Pancreas (tissue), 10 donors: Measurements from ENCODE around the gene HLA-A. TPM values are rescaled to one million over a fixed set of nuclear protein-coding genes. Genes with fewer than 3 reads are reported as not detected.
"Not testable (repeated sequence)": the region's sequence is repeated elsewhere in the genome, so short reads cannot be mapped to it uniquely, and the experiment has no call there.

ENCODE experiments used
- ATAC-seq, 4 donors: fragments of 200-7000 bp; cut with Tn5 transposase; one replicate each; pipeline versions ENCODE4 v1.8.0 to v1.9.1; 2020; ENCODE audit warnings: mild to moderate bottlenecking in 4 of 4, moderate library complexity in 4 of 4
- DNase-seq, 6 donors: peaks; one replicate each; pipeline ENCODE4 v3.0.0-alpha.2; 2020
- FAIRE-seq: peaks from 2 replicates; lab custom pipeline; 2012; peaks lifted over from hg19 to GRCh38; lab: Jason Lieb, UNC
- H3K27ac ChIP-seq, 4 donors: fragments of 200-600 bp; sonication (generic); 1 replicate in 3 of 4; 2 replicates in 1 of 4; pipeline versions ENCODE4 v1.5.0 to v1.8.0; 2020
- H3K27me3 ChIP-seq, 4 donors: fragments of 200-600 bp; one replicate each; pipeline ENCODE4 v1.8.0; 2021
- H3K36me3 ChIP-seq, 3 donors: fragments of 200-600 bp; sonication (generic) in 1 of 3; one replicate each; pipeline versions ENCODE4 v1.5.0 to v1.8.0; 2020 to 2021
- H3K4me1 ChIP-seq, 3 donors: fragments of 200-600 bp; one replicate each; pipeline ENCODE4 v1.8.0; 2021
- H3K4me3 ChIP-seq, 4 donors: fragments of 200-600 bp; sonication (generic) in 2 of 4; one replicate each; pipeline versions ENCODE4 v1.5.0 to v1.8.0; 2020 to 2021
- H3K9me3 ChIP-seq, 4 donors: fragments of 200-600 bp; one replicate each; pipeline ENCODE4 v1.8.0; 2021
- WGBS, 2 donors: extraction: QIAGEN DNeasy Blood & Tissue Kit; methylation state at CpG; one replicate each; pipeline ENCODE4 v1.1.7; 2013; 5-methylcytosine and 5-hydroxymethylcytosine counted together
- intact Hi-C, 3 donors: fragments of 100-400 bp; cut with DNase I; formaldehyde crosslinking; loops; one replicate each; pipeline versions ENCODE4 v1.11.1 to v1.14.2; 2022
- polyA plus RNA-seq, 2 donors: library from polyadenylated mRNA; stranded (reverse); fragments of 200-250 nt; gene quantifications; one replicate each; pipeline ENCODE4 v1.2.3, GENCODE V29; 2013
- total RNA-seq, 6 donors: library from RNA; stranded (reverse); fragmentation: NEBNext Ultra II Directional in 4 of 6; extraction: Animal tissue kit (Norgen Biotek cat#: 25700) in 4 of 6; gene quantifications; one replicate each; pipeline versions ENCODE4 v1.2.1 to v1.2.4, GENCODE V29; 2021 to 2023
- TF ChIP-seq, protein P1 (sequence below), 4 donors: fragments of 200-600 bp; sonication (generic) in 3 of 4; IDR thresholded peaks; one replicate each; pipeline versions ENCODE4 v1.5.0 to v1.8.0; 2021; ENCODE audit warnings: antibody characterized with exemption in 4 of 4
- donor health status: healthy with polysubstance abuse.
- donor health status: DM: no; HTN: no; CAD: no; lungs with moderate emphysema.
- donor health status: DM: no; HTN: no; CAD: no.
- donor health status: control.
- donor health status: control.
- donor health status: Bipolar disorder and iron deficiency.
- donor health status: DM: yes; HTN: yes; CAD: no.
- donor health status: DM: no; HTN: no; CAD: no.
- donor health status: DM: no; HTN: no; CAD: no.
- donor health status: DM: yes; HTN: yes; CAD: no.

HLA-A gene
- total and polyA plus RNA-seq, 8 donors = 63.7 to 374 (median 153) TPM

- WGBS, 2 donors = 62 to 72% methylated on average over 4 to 6 of the region's 6 CpGs
- intact Hi-C loops = no loop called here
Observed at GRCh38 chr6:29927841-29928388, 14.4 kb upstream of the HLA-A start.

GRCh38 chr6:29930047-29930446 lies 12.3 kb upstream of the HLA-A start:
- H3K27ac ChIP-seq, H3K4me1 ChIP-seq, H3K4me3 ChIP-seq, ATAC-seq, H3K36me3 ChIP-seq, DNase-seq, intact Hi-C loops, H3K9me3 ChIP-seq, FAIRE-seq, H3K27me3 ChIP-seq: not testable (repeated sequence)
- 71 to 81% methylated on average over 7 of the region's 7 CpGs for WGBS, 2 donors

More at GRCh38 chr6:29927841-29928388, 14.4 kb upstream of the HLA-A start:
- DNase-seq (no peak), ATAC-seq (no peak), FAIRE-seq (no peak)
- no peak overlapping the region for H3K27ac ChIP-seq
- H3K4me1 ChIP-seq = peaks cover 0 to 5% (median 4%) of the 10 kb centered on the region in 3 donors
- no peaks in the 10 kb centered on the region for H3K27me3 ChIP-seq
- no peaks in the 10 kb centered on the region for H3K36me3 ChIP-seq
- TF ChIP-seq, protein P1, sequence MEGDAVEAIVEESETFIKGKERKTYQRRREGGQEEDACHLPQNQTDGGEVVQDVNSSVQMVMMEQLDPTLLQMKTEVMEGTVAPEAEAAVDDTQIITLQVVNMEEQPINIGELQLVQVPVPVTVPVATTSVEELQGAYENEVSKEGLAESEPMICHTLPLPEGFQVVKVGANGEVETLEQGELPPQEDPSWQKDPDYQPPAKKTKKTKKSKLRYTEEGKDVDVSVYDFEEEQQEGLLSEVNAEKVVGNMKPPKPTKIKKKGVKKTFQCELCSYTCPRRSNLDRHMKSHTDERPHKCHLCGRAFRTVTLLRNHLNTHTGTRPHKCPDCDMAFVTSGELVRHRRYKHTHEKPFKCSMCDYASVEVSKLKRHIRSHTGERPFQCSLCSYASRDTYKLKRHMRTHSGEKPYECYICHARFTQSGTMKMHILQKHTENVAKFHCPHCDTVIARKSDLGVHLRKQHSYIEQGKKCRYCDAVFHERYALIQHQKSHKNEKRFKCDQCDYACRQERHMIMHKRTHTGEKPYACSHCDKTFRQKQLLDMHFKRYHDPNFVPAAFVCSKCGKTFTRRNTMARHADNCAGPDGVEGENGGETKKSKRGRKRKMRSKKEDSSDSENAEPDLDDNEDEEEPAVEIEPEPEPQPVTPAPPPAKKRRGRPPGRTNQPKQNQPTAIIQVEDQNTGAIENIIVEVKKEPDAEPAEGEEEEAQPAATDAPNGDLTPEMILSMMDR (IDR thresholded peaks at IDR 0.05) = no peak
- no peaks in the 10 kb centered on the region for H3K9me3 ChIP-seq
- H3K4me3 ChIP-seq = no peak overlapping the region

DNA sequence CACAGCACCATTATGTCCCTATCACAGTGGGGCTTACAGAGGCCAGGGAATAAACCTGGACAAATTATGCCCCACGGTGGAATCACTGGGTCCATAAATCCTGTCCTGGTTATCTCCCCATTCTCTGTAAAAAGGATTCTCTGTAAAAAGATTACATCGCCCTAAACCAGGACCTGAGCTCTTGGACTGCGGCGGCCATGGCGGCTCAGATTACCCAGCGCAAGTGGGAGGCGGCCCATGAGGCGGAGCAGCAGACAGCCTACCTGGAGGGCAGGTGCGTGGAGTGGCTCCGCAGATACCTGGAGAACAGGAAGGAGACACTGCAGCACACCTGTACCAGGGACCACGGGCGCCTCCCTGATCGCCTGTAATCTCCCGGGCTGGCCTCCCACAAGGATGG lies 8.4 kb upstream of the HLA-A start:
- Histone ChIP-seq H3K4me3 (no peak overlapping the region), H3K27me3 (no peaks in the 10 kb centered on the region), H3K36me3 (no peaks in the 10 kb centered on the region), H3K9me3 (no peaks in the 10 kb centered on the region), H3K4me1 (no peaks in the 10 kb centered on the region), H3K27ac (no peak overlapping the region)
- 80 to 96% methylated on average over 5 to 10 of the region's 14 CpGs for WGBS, 2 donors
- intact Hi-C loops = no loop called here
- FAIRE-seq (no peak), ATAC-seq (no peak), DNase-seq (no peak)
- TF ChIP-seq, protein P1 (IDR thresholded peaks at IDR 0.05) = no peak

DNA sequence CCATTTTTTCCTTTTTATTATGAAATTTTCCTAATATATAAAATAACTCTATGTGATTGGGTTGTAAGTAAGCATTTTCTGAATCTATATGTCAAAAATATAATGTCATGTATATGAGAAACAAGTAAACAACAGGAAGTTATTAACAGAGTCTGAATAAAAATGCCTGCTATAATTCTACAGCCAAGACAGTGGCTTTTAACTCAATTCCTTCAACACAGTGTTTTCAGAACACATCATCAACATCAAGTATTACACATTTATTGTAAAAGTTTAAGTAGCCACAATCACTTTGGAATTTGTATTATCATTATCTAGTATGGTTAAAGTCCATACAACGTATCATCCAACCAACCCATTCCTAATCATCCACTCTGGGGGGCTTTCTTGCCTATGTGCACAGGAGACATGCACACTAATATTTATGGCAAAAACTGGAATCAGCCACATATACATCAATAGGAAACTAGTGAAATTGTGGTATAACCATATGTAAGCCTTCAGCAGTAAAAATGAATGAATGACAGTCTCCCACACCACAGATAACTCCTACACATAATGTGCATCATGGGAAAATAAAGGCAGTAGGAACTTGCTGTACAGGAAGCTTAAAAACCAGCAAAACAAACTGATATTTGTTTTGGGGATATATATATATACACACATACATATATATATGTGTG lies 6.9 kb upstream of the HLA-A start:
- TF ChIP-seq, protein P1 (IDR thresholded peaks at IDR 0.05) = no peak
- 0% methylated on average over 1 of the region's 1 CpG; no CpG with 5 or more reads in 1 of the 2 donors for WGBS, 2 donors
- no peak for DNase-seq
- peak; percentile 29 for FAIRE-seq
- Histone ChIP-seq H3K4me1 (no peaks in the 10 kb centered on the region), H3K36me3 (no peaks in the 10 kb centered on the region), H3K27me3 (no peaks in the 10 kb centered on the region), H3K27ac (no peak overlapping the region), H3K4me3 (no peak overlapping the region), H3K9me3 (no peaks in the 10 kb centered on the region)
- intact Hi-C loops = no loop called here
- ATAC-seq = no peak

GRCh38 chr6:29938746-29939508 lies 3.4 kb upstream of the HLA-A start:
- ATAC-seq = no peak
- TF ChIP-seq, protein P1 (IDR thresholded peaks at IDR 0.05) = no peak
- H3K36me3 ChIP-seq = no peaks in the 10 kb centered on the region
- DNase-seq = no peak
- H3K4me3 ChIP-seq = no peak overlapping the region
- H3K27ac ChIP-seq = no peak overlapping the region
- intact Hi-C loops = no loop called here
- H3K9me3 ChIP-seq = no peaks in the 10 kb centered on the region
- no peaks in the 10 kb centered on the region for H3K4me1 ChIP-seq
- 38 to 67% methylated on average over 9 of the region's 9 CpGs for WGBS, 2 donors
- no peak for FAIRE-seq
- no peaks in the 10 kb centered on the region for H3K27me3 ChIP-seq
